Endothelial cell of umbilical vein (primary cell): ENCODE data around the gene C12orf76. TPM values are rescaled to one million over a fixed set of nuclear protein-coding genes. Genes with fewer than 3 reads are reported as not detected.
A peak's percentile ranks its signal among the peaks of the same experiment; 100 is the strongest.
"Not testable (repeated sequence)": the region's sequence is repeated elsewhere in the genome, so short reads cannot be mapped to it uniquely, and the experiment has no call there.

Experiments used
- BruUV-seq: library from RNA; stranded (reverse); fragments of 400-500 nt; replicated peaks from 2 replicates; lab custom pipeline; 2021; lab: Mats Ljungman, UMichigan
- CTCF ChIA-PET: fragments of 300-600, 350-600 bp; sonication (Branson Sonifier 250); formaldehyde crosslinking; loops from one replicate; lab custom pipeline; 2021; ENCODE audit warnings: antibody characterized with exemption, inconsistent platforms; lab: Charles Lee
- POLR2A ChIA-PET: fragments of 300-600, 350-600 bp; sonication (Branson Sonifier 250); formaldehyde crosslinking; loops from one replicate; lab custom pipeline; 2021; ENCODE audit warnings: antibody characterized with exemption, inconsistent platforms; lab: Charles Lee
- DNase-seq: peaks from one replicate; pipeline ENCODE4 v3.0.0-alpha.2; 2011; ENCODE audit warnings: low read depth, low spot score
- FAIRE-seq: peaks from 2 replicates; lab custom pipeline; 2011; peaks lifted over from hg19 to GRCh38; lab: Jason Lieb, UNC
- H2AFZ ChIP-seq: 2 replicates; pipeline ENCODE4 v1.6.0; 2012; ENCODE audit warnings: low read depth, low read length, control low read depth, inconsistent platforms
- H3K27ac ChIP-seq: 2 replicates; pipeline ENCODE4 v1.5.1; 2011; ENCODE audit warnings: low read depth, mild to moderate bottlenecking, control low read depth, low read length, moderate library complexity; ENCODE audit not compliant: insufficient read depth
- H3K27me3 ChIP-seq, 2 experiments: 2 replicates each; pipeline versions ENCODE4 v1.6.0 to v1.6.1; 2011; ENCODE audit warnings: low read length in 2 of 2, mixed read lengths in 1 of 2; ENCODE audit not compliant: control insufficient read depth in 2 of 2, insufficient read depth in 2 of 2
- H3K36me3 ChIP-seq, 2 experiments: 2 replicates in 1 of 2; 3 replicates in 1 of 2; pipeline ENCODE4 v1.5.1; 2011; ENCODE audit warnings: low read length in 2 of 2, mild to moderate bottlenecking in 1 of 2, moderate library complexity in 1 of 2; ENCODE audit not compliant: control insufficient read depth in 2 of 2, insufficient read depth in 2 of 2; ENCODE audit errors: extremely low read depth in 1 of 2
- H3K4me1 ChIP-seq: 3 replicates; pipeline ENCODE4 v1.5.1; 2011; ENCODE audit warnings: mild to moderate bottlenecking, low read length; ENCODE audit not compliant: control insufficient read depth, insufficient read depth; ENCODE audit errors: extremely low read depth
- H3K4me2 ChIP-seq: 2 replicates; pipeline ENCODE4 v1.6.1; 2011; ENCODE audit warnings: low read length, control low read depth, mixed read lengths; ENCODE audit not compliant: insufficient read depth
- H3K4me3 ChIP-seq, 3 experiments: fragments of 200-600 bp in 1 of 3; sonication (generic), shearing (Covaris generic) in 1 of 3; replicated peaks in 1 of 3; 2 replicates each; pipeline ENCODE4 v1.5.1; 2011 to 2016; ENCODE audit warnings: control low read depth in 3 of 3, low read length in 3 of 3, mild to moderate bottlenecking in 2 of 3, inconsistent platforms in 1 of 3, low read depth in 1 of 3, moderate library complexity in 1 of 3; ENCODE audit not compliant: insufficient read depth in 1 of 3
- H3K79me2 ChIP-seq: 2 replicates; pipeline ENCODE4 v1.6.0; 2012; ENCODE audit warnings: low read length, inconsistent platforms; ENCODE audit not compliant: control insufficient read depth, insufficient read depth
- H3K9ac ChIP-seq: replicated peaks from 2 replicates; pipeline ENCODE3; 2011; ENCODE audit warnings: low read length, control low read depth; ENCODE audit not compliant: insufficient read depth; ENCODE audit errors: extremely low read depth
- H3K9me1 ChIP-seq: replicated peaks from 3 replicates; pipeline ENCODE4 v1.6.0; 2011; ENCODE audit warnings: mild to moderate bottlenecking, low read length; ENCODE audit not compliant: control insufficient read depth, insufficient read depth; ENCODE audit errors: extremely low read depth
- H3K9me3 ChIP-seq: replicated peaks from 2 replicates; pipeline ENCODE4 v1.5.1; 2012; ENCODE audit warnings: low read length, inconsistent platforms; ENCODE audit not compliant: control insufficient read depth, insufficient read depth
- H4K20me1 ChIP-seq: replicated peaks from 2 replicates; pipeline ENCODE3; 2011; ENCODE audit warnings: mild to moderate bottlenecking, low read length; ENCODE audit not compliant: control insufficient read depth, insufficient read depth; ENCODE audit errors: extremely low read depth
- EZH2 ChIP-seq: IDR thresholded peaks from 2 replicates; pipeline ENCODE4 v1.6.1; 2012; ENCODE audit warnings: borderline replicate concordance, low read depth, mild to moderate bottlenecking, moderate library complexity, low read length, inconsistent platforms; ENCODE audit not compliant: severe bottlenecking
- FOS ChIP-seq: IDR thresholded peaks from 2 replicates; pipeline ENCODE4 v1.6.1; 2011; ENCODE audit warnings: mild to moderate bottlenecking, low read length, moderate library complexity, borderline replicate concordance; ENCODE audit not compliant: insufficient read depth
- GATA2 ChIP-seq: IDR thresholded peaks from 2 replicates; pipeline ENCODE4 v1.7.0; 2011; ENCODE audit warnings: low read depth, mild to moderate bottlenecking, moderate library complexity, mixed read lengths, low read length; ENCODE audit not compliant: insufficient read length, insufficient read depth
- JUN ChIP-seq: IDR thresholded peaks from 2 replicates; pipeline ENCODE4 v1.6.1; 2011; ENCODE audit warnings: borderline replicate concordance, low read depth; ENCODE audit not compliant: insufficient read length, insufficient read depth
- MYC ChIP-seq: IDR thresholded peaks from one replicate; pipeline ENCODE4 v1.6.1; 2011; ENCODE audit warnings: mild to moderate bottlenecking, low read depth, low read length
- POLR2A ChIP-seq: IDR thresholded peaks from 2 replicates; pipeline ENCODE4 v1.6.1; 2012; ENCODE audit warnings: low read depth, mild to moderate bottlenecking, control low read depth, low read length
- POLR2AphosphoS5 ChIP-seq: IDR thresholded peaks from 2 replicates; pipeline ENCODE4 v1.6.1; 2012; ENCODE audit warnings: low read depth, mild to moderate bottlenecking, control low read depth, low read length, moderate library complexity; ENCODE audit not compliant: insufficient read depth
- dilution Hi-C: fragments of 300-500 bp; cut with MboI; formaldehyde crosslinking; loops from one replicate; pipeline ENCODE4 v1.15.0; 2019; ENCODE audit warnings: low sequenced_read_pairs; ENCODE audit not compliant: extremely low pct_ligation_motif_present
- intact Hi-C: fragments of 100-400 bp; cut with micrococcal nuclease; formaldehyde crosslinking; loops from one replicate; pipeline ENCODE4 v1.10.0; 2022
- polyA plus RNA-seq, 4 experiments: library from polyadenylated mRNA; depleted of rRNA in 3 of 4; stranded (reverse) in 3 of 4; unstranded in 1 of 4; fragments of >200 nt; gene quantifications; 2 replicates each; pipeline versions ENCODE4 v1.2.1 to v1.2.3, GENCODE V29; 2011 to 2012; ENCODE audit warnings: missing spikeins in 1 of 4
- total RNA-seq: library from RNA; stranded (reverse); gene quantifications from 2 replicates; pipeline ENCODE4 v1.2.3, GENCODE V29; 2021
- TF ChIP-seq, protein P1 (sequence below): IDR thresholded peaks from 2 replicates; pipeline ENCODE4 v1.6.1; 2011; ENCODE audit not compliant: insufficient read depth, insufficient read length
- TF ChIP-seq, protein P2 (sequence below), 2 donors: IDR thresholded peaks; 1 replicate in 1 of 2; 2 replicates in 1 of 2; pipeline ENCODE4 v1.5.1; 2011; ENCODE audit warnings: low read length in 2 of 2, mild to moderate bottlenecking in 2 of 2, moderate library complexity in 2 of 2, control low read depth in 1 of 2, inconsistent platforms in 1 of 2, low read depth in 1 of 2; ENCODE audit not compliant: insufficient read depth in 1 of 2; ENCODE audit errors: extremely low read depth in 1 of 2

C12orf76 gene
- total and polyA plus RNA-seq, 2 donors (not counting 3 experiments of a cell fraction or from before 2014, with no cell fraction given), result 13.4 to 17.1 TPM

DNA sequence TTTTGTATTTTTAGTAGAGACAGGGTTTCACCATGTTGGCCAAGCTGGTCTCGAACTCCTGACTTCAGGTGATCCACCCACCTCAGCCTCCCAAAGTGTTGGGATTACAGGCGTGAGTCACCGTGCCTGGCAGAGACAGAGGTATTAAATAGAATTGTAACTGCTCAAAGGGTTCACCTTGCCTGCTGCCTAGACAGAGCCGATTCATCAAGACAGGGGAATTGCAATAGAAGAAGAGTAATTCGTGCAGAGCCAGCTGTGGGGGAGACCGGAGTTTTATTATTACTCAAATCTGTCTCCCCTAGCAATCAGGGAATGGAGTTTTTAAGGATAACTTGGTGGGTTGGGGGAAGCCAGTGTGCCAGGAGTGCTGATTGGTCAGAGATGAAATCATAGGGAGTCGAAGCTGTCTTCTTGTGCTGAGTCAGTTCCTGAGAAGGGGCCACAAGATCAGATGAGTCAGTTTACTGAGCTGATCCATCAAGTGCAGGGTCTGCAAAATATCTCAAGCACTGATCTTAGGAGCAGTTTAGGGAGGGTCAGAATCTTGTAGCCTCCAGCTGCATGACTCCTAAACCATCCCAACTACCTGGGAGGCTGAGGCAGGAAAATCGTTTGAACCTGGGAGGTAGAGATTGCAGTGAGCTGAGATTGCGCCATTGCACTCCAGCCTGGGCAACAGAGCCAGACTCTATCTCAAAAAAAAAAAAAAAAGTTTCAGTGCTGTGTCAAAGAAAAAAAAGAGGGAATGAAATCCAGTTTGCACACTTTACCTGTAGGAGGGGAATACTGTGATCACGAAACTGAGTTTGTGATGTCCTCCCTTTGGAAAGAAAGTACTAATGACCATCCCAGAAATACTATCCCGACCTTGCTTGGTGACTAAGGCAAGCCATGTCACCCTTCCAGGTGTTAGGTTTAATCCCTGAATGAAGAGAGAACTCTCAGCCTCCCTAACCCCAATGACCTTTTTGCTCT, 7.3 kb upstream of the C12orf76 start:
- H4K20me1 ChIP-seq, BruUV-seq, intact Hi-C loops, H2AFZ ChIP-seq, H3K79me2 ChIP-seq, H3K4me3 ChIP-seq, H3K27me3 ChIP-seq, dilution Hi-C loops, H3K9ac ChIP-seq, H3K36me3 ChIP-seq, H3K9me3 ChIP-seq, H3K9me1 ChIP-seq: not testable (repeated sequence)
- peak overlapping the region; percentile 34 for H3K4me2 ChIP-seq
- peaks cover 15% of the 10 kb centered on the region for H3K4me1 ChIP-seq
- DNase-seq (peak; percentile 77), FAIRE-seq (peak; percentile 93)
- H3K27ac ChIP-seq, result peak overlapping the region; percentile 65
- TF ChIP-seq JUN (peak; percentile 59), GATA2 (peak; percentile 65), FOS (peak; percentile 82)
- ChIA-PET POLR2A (interaction anchor here (0.6 kb wide), 1 partner anchor 156 kb away, joined by 3 read pairs; the partner anchor contains the start of gene TCHP), CTCF (interaction anchor here (0.7 to 1.4 kb wide), 5 partner anchors 9 to 376 kb away, joined by 3 to 5 read pairs (median 4); no protein-coding TSS in a partner anchor)

DNA sequence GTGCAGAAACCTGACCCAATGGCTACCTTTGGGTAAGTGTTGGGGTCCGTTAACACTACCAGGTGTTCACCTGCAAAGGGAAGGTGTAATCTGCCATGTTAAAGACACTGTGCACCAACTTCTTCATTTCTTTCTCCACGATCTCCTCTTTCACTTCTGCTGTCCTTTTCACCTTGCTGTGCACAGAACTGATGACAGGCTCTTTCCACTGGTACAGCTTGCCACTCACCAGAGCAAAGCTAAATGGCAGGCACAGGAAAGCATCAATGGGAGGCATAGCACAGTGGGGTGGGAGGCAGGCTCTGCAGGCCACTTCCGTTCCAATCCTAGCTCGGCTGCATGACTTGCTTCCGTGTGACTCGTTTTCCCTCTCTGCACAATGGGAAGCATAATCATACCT, 2.6 kb upstream of the C12orf76 start:
- no peaks in the 10 kb centered on the region for H3K27me3 ChIP-seq
- intact Hi-C loops (no loop called here), dilution Hi-C loops (no loop called here)
- no peak overlapping the region for H3K27ac ChIP-seq
- ChIA-PET POLR2A (no interaction called here), CTCF (interaction anchor here (0.9 kb wide), 1 partner anchor 39 kb away, joined by 3 read pairs; no protein-coding TSS in a partner anchor)
- FAIRE-seq (no peak), DNase-seq (no peak)
- H4K20me1 ChIP-seq, result no peaks in the 10 kb centered on the region
- no TSS peak for BruUV-seq
- no peak overlapping the region for H2AFZ ChIP-seq
- H3K4me2 ChIP-seq, result no peak overlapping the region
- H3K4me1 ChIP-seq, result peaks cover 22% of the 10 kb centered on the region
- peaks cover 16% of the 10 kb centered on the region for H3K79me2 ChIP-seq
- H3K9me3 ChIP-seq, result no peaks in the 10 kb centered on the region
- no peak overlapping the region for H3K9ac ChIP-seq
- no peaks in the 10 kb centered on the region for H3K36me3 ChIP-seq
- H3K9me1 ChIP-seq, result no peaks in the 10 kb centered on the region
- no peak overlapping the region for H3K4me3 ChIP-seq
- no peak for TF ChIP-seq JUN
- no peak for TF ChIP-seq EZH2
- no peak for TF ChIP-seq POLR2A
- TF ChIP-seq, protein P1, sequence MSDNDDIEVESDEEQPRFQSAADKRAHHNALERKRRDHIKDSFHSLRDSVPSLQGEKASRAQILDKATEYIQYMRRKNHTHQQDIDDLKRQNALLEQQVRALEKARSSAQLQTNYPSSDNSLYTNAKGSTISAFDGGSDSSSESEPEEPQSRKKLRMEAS, result no peak
- TF ChIP-seq, protein P2, sequence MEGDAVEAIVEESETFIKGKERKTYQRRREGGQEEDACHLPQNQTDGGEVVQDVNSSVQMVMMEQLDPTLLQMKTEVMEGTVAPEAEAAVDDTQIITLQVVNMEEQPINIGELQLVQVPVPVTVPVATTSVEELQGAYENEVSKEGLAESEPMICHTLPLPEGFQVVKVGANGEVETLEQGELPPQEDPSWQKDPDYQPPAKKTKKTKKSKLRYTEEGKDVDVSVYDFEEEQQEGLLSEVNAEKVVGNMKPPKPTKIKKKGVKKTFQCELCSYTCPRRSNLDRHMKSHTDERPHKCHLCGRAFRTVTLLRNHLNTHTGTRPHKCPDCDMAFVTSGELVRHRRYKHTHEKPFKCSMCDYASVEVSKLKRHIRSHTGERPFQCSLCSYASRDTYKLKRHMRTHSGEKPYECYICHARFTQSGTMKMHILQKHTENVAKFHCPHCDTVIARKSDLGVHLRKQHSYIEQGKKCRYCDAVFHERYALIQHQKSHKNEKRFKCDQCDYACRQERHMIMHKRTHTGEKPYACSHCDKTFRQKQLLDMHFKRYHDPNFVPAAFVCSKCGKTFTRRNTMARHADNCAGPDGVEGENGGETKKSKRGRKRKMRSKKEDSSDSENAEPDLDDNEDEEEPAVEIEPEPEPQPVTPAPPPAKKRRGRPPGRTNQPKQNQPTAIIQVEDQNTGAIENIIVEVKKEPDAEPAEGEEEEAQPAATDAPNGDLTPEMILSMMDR (IDR thresholded peaks at IDR 0.05; ENCODE audit: extremely low read depth in 1 of 2, insufficient read depth in 1 of 2, low read depth in 1 of 2, low read length in 2 of 2), result no peak
- no peak for TF ChIP-seq GATA2
- TF ChIP-seq POLR2AphosphoS5, result no peak
- TF ChIP-seq MYC, result no peak
- no peak for TF ChIP-seq FOS
